HG03432 (cell line): ENCODE results near the gene TAF4.
"Not testable (repeated sequence)": the region's sequence is repeated elsewhere in the genome, so short reads cannot be mapped to it uniquely, and the experiment has no call there.

ENCODE experiments used
- ATAC-seq: cut with Tn5 transposase; IDR thresholded peaks from one replicate; pipeline ENCODE4 v1.9.1; 2021; ENCODE audit warnings: mild to moderate bottlenecking, moderate library complexity; ENCODE audit not compliant: unreplicated experiment

Gene TAF4

DNA sequence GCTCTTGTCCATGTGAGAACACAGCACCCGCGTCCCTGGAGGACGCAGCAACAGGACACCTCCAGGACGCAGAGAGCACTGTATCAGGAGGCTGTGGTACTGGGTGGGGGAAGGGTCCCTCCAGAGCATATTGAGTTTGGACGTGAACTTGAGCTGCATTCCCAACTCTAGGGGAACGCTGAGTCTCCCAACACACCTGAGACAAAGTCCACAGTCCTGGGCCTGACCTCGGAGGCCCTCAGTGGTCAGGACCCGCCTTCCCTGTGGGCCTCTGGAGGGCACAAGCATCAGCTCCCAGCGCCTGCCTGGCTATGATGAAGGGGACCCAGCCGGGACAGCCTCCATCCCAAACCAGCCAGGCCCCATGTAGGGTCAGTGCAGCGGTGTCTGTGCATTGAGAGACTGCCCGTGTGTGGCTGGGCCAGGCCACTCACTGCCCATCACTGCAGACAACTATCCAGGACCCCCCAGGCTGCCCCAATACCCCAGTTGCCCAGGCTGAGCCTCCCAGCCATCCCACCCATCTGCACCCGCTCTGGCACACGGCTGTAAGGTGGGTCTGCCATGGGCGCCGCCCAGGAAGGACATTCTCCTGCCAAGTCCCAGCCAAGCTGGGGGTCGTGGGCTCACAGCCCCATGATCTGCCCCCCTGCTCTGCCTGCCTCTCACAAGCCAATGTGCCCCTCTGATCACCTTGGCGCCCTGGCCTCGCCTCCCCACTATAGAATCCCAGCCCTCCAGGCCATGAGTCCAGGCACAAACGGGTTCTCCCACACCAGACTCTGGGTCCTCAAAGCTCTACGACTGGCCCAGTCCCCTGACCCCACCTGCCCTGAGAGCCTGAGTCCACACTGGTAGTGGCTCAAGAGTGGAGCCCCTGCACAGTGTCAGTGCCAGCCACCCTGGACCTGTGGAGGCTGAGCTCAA, 115.7 kb downstream of the TAF4 start:
- no peak for ATAC-seq

DNA sequence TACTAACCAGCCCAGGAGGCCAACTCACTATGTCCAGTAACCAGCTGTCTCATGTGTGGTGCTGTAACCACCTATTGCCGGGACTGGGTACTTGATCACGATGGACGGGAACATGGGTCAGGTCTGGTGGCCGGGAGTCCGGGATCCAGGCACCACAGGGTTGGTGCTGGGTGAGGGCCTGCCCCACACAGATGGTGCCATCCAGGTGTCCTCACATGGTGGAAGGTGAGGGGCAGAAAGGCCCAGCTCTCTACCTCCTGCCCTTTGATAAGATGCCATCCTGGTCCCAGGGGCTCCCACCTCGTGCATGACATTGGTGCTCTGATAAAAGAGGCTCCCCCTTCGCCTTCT, 116.3 kb downstream of the TAF4 start:
- no peak for ATAC-seq

DNA sequence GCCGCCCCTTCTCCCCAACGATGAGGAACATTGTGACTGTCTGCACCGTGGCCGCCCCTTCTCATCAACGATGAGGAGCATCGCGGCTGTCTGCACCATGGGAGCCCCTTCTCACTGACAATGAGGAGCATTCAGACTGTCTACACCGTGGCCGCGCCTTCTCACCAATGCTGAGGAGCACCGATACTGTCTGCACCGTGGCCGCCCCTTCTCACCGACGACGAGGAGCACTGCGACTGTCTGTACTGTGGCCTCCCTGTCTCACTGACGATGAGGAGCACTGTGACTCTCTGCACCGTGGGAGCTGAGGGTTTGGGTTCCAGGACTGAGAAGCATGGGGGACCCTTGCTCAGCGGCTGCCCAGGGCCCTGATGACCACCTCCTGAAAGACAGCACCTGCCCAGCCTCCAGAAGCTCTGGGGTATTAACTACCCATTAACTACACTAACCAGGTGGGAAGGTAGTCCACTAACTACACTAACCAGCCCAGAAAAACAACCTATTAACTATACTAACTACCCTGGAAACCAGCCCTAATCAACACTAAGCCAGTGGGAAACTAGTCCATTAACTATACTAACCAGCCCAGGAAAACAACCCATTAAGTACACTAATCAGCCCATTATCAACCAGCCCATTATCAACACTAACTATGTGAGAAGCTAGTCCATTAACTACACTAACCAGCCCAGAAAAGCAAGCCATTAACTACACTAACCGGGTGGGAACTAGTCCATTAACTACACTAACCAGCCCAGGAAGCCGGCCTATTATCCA, 116.9 kb downstream of the TAF4 start:
- no peak for ATAC-seq

DNA sequence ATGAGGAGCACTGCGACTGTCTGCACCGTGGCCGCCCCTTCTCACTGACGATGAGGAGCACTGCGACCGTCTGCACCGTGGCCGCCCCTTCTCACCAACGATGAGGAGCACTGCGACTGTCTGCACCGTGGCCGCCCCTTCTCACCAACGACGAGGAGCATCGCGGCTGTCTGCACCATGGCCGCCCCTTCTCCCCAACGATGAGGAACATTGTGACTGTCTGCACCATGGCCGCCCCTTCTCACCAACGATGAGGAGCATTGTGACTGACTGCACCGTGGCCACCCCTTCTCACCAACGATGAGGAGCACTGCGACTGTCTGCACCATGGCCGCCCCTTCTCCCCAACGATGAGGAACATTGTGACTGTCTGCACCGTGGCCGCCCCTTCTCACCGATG, 117.6 kb downstream of the TAF4 start:
- ATAC-seq: not testable (repeated sequence)

DNA sequence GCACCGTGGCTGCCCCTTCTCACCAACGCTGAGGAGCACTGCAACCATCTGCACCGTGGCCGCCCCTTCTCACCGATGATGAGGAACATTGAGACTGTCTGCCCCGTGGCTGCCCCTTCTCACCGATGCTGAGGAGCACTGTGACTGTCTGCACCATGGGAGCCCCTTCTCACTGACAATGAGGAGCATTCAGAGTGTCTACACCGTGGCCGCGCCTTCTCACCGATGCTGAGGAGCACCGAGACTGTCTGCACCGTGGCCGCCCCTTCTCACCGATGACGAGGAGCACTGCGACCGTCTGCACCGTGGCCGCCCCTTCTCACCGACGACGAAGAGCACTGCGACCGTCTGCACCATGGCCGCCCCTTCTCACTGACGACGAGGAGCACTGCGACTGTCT, 120.2 kb downstream of the TAF4 start:
- ATAC-seq: not testable (repeated sequence)

DNA sequence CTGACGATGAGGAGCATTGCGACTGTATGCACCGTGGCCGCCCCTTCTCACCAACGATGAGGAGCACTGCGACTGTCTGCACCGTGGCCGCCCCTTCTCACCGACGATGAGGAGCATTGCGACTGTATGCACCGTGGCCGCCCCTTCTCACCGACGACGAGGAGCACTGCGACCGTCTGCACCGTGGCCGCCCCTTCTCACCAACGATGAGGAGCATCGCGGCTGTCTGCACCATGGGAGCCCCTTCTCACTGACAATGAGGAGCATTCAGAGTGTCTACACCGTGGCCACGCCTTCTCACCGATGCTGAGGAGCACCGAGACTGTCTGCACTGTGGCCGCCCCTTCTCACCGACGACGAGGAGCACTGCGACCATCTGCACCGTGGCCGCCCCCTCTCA, 120.7 kb downstream of the TAF4 start:
- not testable (repeated sequence) for ATAC-seq

DNA sequence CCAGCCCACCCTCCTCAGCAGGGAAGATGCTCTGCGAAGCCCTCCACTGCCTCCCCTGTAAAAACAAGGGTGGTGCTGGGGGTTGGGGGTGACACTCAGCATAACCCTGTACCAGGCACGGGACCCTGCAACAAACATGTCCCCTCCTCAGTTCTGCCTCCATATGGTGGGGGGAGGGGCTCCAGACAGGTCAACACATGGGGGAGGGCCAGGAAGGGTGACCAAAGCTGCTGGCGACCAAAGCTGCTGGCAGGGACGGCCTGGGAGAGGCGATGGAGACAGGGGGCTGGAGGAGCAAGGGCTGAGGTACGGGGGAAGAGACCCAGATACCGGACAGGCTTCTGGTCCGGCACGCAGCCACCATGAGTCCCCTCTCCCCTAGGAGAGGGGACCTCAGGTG, 123.2 kb downstream of the TAF4 start:
- no peak for ATAC-seq

DNA sequence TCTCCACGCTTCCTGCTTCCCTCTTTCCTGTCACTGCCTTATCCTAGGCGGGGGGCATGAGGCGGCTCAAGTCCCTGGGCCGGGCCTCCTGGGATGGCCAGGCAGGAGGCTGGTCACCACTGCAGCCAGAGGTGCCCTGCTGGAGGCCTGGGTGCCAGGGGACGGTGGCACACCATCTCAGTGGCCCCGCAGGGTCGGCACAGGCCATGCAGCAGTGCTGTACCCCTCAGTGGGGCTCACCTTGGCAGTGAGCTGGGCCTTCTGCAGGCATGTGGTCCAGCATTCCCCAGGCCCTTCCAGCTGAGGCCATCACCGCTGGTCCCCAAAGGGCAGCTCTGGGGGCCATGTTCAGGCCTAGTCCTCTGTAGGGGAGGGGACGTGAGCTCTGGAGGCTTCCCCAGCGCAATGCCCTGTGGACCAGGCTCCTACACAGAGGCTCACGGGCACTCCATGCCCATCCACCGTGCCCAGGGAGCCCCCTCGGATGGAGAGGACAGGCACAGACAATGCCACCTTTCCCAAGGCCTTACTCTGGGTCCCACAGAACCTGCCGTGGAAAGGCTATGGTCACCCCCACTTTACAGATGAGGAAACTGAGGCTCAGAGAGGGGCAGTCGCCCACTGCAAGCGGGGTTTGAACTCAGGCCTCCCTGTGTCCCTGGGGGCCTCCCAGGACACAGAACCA, 123.8 kb downstream of the TAF4 start:
- ATAC-seq: no peak

DNA sequence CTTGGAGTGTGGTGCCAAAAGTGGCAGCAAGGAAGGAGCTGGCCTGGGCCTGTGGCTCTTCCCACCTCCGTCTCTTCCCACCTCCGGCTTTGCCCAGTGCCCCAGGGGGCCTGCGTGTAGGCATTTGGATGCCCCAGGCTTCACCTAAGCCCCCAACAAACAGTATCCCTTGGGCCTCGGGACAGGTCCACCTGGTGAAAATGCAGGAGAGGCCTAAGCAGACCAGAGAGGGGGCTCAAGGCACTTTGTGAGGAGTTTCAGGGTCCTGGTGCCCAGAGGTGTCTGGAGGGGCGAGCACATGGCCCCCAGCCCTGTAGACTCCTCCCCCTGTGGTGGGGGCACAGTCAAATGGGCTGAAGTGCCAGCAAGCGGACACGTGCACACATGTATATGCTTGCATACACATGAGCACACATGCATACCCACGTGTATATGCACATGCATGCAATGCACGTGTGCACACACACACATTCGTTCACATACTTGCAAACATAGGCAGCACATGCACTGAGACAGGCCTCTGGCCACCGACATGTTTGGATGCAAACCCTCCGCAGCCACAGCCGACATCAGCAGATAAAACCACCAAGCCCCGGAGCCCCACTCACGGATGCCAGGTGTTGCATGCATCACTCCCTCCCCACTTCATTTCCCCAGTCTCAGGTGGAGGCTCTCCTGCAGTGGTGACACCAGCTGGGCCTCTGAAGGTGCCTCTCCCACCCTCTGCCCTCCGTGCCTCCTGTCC, 124.5 kb downstream of the TAF4 start:
- ATAC-seq: no peak

DNA sequence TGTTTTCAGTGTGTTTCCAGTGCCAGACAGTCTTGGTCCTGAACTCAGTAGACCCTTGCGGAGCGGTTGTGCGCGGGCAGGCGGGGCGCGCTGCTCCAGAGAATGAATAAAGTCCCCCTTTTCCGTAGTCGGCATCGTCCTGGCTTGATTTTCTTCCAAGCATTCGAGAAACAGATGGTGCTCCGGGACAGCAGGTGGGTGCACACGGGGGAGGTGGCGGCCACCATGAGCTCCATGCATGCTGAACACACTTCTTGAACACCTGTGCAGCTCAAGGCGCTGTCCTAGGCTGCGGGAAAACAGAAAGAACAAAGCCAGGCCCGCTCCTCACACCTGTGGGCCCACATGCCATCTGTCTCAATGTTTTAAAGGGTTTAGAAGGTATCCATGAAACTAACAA, 125.2 kb downstream of the TAF4 start:
- ATAC-seq: no peak

DNA sequence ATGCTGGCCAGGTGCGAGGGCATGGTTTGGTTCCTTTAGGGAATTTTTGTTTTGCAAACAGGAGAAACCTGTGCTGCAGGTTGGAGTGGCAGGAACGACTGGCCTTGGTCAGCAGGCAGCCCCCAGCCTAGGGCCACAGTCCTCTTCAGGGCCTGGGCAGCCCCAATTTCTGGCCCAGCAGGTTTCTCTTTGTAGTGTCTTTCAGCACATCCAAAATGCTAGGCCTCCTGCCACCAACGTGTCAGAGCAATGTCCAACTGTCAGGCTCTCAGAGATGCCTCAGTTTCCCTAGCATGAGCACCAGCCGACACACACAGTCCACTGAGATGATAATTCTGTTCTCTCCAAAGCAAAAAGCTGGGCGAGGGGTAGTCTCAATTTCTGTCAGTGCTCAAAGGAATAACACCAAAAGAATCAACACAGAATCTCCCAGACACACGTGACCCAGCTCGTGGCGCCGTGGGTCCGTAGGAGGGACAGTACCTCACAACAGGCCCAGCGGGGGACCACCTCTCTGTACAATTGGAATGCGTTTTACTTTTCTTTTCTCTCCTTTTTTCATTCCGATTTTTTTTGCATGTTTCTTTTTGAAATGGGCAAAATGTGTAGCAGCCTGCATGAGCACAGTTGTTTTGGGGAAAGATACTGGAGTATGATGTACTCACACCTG, 125.9 kb downstream of the TAF4 start:
- no peak for ATAC-seq

DNA sequence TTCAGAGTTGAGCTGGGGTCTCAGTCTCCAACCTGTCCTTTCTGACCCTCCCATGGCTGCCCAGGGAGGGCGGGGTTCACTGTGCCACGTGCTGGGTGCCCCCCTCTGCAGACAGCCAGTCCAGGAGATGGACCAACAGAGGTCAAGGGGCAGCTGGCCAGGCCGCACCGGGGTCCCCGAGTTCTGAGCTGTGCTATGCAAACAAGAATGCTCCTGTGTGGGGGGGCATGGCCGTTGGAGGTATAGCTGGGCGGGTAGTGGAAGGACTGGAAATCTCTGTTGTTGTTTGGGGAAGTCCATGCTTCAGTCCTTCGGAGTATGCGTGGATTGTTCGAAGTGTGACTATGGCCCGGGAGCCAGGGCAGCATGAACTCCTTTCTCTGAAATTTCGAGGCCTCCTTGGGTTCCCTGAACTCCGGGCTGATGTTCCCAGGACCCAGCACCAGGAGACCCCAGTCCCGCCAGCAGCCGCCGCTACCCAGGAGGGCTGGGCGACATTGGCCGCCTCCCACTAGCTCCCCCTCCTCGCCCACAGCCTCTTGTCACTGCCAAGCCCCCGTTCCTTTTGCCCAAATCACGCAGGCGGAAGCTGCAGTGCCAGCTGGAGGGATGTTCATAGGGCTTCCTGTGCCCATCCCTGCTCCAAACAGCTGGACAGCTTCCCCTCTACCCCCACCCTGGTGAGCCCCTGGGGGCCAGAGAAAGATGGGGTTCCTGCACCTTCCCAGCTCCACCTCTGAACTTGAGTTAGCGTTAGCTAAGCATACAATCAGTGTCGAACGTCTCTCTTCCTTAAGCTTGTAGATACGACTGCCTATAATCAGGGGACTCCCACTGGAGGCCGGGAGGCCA, 126.6 kb downstream of the TAF4 start:
- no peak for ATAC-seq

DNA sequence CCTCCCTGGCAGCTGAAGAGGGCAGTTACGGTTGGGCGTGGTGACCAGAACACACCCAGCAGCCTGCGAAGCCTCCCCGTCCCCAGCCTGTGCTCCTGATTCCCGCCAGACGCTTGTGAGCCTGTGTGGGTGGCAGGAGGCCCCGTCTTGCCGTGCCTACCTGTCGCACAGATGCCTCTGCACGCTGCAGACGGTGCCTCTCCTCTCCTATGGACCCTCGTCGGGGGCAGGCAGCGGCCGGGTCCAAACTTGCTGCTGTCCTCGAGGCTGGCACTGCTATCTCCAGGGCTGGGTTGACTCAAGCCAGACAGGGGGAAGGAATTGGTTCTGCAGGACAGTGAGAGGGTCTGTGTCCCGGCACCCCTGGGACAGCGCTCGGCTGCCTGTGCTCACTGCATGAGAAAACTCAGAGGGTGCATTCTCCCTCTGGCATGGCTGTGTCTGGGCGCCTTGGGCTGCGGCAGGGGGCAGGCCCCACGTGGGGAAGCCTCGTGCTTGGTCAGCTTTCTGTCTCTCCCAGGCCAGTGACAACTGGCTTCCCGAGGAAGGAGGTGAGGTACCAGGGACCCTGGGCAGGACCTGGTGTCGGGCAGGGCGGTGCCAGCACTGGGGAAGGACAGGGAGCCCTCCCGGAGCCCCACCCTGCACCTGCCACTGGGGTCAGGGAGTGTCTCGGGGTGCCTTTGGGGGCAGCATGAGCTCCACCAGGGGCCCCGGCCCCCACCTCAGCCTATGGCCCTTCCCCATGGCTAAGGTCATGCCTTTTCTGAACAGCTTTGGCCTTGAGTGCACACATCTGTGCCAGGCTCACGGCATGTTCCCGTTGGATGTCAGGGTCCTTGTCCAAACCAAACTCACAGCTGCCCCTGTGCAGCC, 127.5 kb downstream of the TAF4 start:
- no peak for ATAC-seq

DNA sequence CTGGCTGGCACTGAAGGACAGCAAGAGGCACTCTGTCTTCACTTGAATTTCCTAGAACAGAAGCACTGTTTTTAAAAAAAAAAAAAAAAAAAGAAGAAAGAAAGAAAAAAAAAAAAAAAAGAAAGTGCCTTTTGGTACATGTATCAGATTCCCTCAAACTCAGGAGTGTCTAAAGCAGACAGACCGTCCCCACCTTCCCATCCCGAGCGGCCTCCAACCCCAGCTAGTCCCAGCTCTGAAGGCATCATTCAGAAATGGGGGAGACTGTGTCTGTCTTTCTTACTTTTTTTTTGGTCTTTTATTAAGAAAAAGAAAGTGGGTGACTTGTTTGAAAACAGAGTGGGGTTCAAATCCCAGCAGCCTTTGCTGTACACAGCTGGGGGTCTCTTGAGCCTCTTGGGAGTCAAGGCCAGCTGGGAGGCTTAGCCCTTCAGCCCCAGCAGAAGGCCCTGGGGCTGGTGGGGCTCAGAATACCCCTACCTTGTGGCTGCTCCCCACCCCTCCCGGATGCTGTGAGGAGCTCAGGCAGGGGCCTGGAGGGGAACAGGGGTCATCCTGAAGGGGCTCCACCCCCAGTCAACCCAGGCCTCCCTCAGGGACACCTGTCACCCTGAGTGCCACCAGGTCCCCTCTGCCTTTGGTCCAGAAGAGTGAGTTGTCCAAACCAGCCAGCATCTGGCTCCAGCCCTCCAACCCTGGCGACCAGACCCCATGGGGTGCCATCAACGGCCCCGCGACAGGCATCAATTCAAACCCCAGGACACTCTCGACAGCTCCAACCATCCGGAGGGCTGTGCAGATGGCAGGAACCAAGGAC, 128.3 kb downstream of the TAF4 start:
- no peak for ATAC-seq

DNA sequence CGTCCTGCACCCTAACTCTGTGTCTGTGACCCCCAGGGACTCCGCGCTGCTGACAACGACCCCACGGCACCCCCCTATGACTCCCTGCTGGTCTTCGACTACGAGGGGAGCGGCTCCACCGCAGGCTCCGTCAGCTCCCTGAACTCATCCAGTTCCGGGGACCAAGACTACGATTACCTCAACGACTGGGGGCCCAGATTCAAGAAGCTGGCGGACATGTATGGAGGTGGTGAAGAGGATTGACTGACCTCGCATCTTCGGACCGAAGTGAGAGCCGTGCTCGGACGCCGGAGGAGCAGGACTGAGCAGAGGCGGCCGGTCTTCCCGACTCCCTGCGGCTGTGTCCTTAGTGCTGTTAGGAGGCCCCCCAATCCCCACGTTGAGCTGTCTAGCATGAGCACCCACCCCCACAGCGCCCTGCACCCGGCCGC, 129.0 kb downstream of the TAF4 start:
- ATAC-seq: no peak

DNA sequence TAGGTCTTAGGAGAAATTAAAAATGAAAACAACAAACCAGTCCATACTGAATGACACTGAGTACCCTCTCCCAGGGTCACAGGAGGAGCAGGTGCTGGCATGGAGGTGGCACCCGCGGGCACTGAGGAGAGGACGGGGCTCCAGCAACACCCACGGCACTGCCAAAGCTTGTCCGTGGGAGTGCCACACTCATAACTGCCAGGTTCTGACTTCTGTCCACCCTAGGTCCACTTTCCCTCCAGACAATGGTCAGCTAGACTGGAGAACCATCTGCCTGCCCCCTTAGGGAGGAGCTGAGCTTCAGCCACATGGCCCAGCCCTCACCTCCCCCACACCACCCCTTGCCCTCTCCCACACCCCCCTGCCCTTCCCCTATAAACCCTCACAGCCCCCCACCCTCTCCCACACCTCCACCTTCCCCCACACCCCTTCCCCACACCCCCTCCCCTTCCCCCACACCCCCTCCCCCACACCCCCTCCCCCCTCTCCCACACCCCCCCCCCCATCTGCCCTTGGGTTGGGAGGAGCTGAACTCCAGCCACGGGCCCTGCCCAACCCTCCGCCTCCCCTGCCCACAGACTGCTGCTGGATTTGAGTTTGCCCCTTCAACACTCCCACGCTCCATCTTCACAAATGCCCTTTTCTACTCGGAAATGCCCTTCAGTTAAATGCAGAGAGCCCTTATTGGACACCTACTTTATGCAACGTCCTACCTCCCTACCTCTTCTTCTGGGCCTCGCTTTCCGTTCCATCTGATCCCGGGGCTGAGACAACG, 129.6 kb downstream of the TAF4 start:
- ATAC-seq: no peak
